Measurements from ENCODE around the gene KCTD14. TPM values are rescaled to one million over a fixed set of nuclear protein-coding genes. Genes with fewer than 3 reads are reported as not detected.
"Not testable (repeated sequence)": the region's sequence is repeated elsewhere in the genome, so short reads cannot be mapped to it uniquely, and the experiment has no call there.

KCTD14 gene
- total and polyA plus RNA-seq, 2 experiments from 2014 or later, result 6.0 to 8.1 TPM

- Histone ChIP-seq H3K79me2 (no peaks in the 10 kb centered on the region), H3K4me3 (no peak overlapping the region), H3K27me3 (no peaks in the 10 kb centered on the region), H3K4me1 (ENCODE audit: insufficient read depth) (peaks cover 8% of the 10 kb centered on the region), H3K4me2 (no peak overlapping the region), H2AFZ (no peak overlapping the region), H3K27ac (peak overlapping the region; percentile 85), H3K9me3 (ENCODE audit: low read depth) (no peaks in the 10 kb centered on the region), H3K9me2 (replicated peaks; ENCODE audit: insufficient read depth) (no peaks in the 10 kb centered on the region), H3K36me3 (replicated peaks; ENCODE audit: insufficient read depth, low read depth) (no peaks in the 10 kb centered on the region), H4K20me1 (ENCODE audit: insufficient read depth, poor library complexity, severe bottlenecking) (no peaks in the 10 kb centered on the region)
- WGBS (ENCODE audit: low lambda C conversion rate, missing lambda C conversion rate), result 96% methylated on average over 3 of the region's 3 CpGs
- DNase-seq (ENCODE audit: low spot score), result no peak
- TF ChIP-seq EZH2phosphoT487 (IDR thresholded peaks at IDR 0.05; ENCODE audit: low read depth, severe bottlenecking, unreplicated experiment) (no peak), EZH2 (IDR thresholded peaks at IDR 0.05; ENCODE audit: borderline replicate concordance) (no peak), CTCF (IDR thresholded peaks at IDR 0.05; ENCODE audit: poor library complexity) (no peak)
Measured at GRCh38 chr11:78031629-78032028, 8.6 kb upstream of the KCTD14 start.

GRCh38 chr11:78030429-78031325 is 7.6 kb upstream of the KCTD14 start:
- H3K9me2 ChIP-seq (replicated peaks; ENCODE audit: insufficient read depth), result no peaks in the 10 kb centered on the region
- H3K4me1 ChIP-seq (ENCODE audit: insufficient read depth), result peaks cover 8% of the 10 kb centered on the region
- no peaks in the 10 kb centered on the region for H3K9me3 ChIP-seq (ENCODE audit: low read depth)
- TF ChIP-seq EZH2 (IDR thresholded peaks at IDR 0.05; ENCODE audit: borderline replicate concordance), result no peak
- H3K27me3 ChIP-seq, result no peaks in the 10 kb centered on the region
- no peaks in the 10 kb centered on the region for H4K20me1 ChIP-seq (ENCODE audit: insufficient read depth, poor library complexity, severe bottlenecking)
- 47% methylated on average over 7 of the region's 7 CpGs for WGBS (ENCODE audit: low lambda C conversion rate, missing lambda C conversion rate)
- no peak overlapping the region for H2AFZ ChIP-seq
- H3K4me2 ChIP-seq, result peak overlapping the region; percentile 15
- H3K27ac ChIP-seq, result peak overlapping the region; percentile 85
- H3K4me3 ChIP-seq, result no peak overlapping the region
- no peaks in the 10 kb centered on the region for H3K79me2 ChIP-seq
- DNase-seq (ENCODE audit: low spot score), result peak; percentile 78
- no peaks in the 10 kb centered on the region for H3K36me3 ChIP-seq (replicated peaks; ENCODE audit: insufficient read depth, low read depth)

- not testable (repeated sequence) for H3K4me1 ChIP-seq (ENCODE audit: insufficient read depth); H3K36me3 ChIP-seq (replicated peaks; ENCODE audit: insufficient read depth, low read depth); H3K27me3 ChIP-seq; H4K20me1 ChIP-seq (ENCODE audit: insufficient read depth, poor library complexity, severe bottlenecking); H3K4me3 ChIP-seq; H3K27ac ChIP-seq; DNase-seq (ENCODE audit: low spot score); H3K9me3 ChIP-seq (ENCODE audit: low read depth); H3K4me2 ChIP-seq; H3K9me2 ChIP-seq (replicated peaks; ENCODE audit: insufficient read depth); H2AFZ ChIP-seq; H3K79me2 ChIP-seq
- 88% methylated on average over 9 of the region's 9 CpGs for WGBS (ENCODE audit: low lambda C conversion rate, missing lambda C conversion rate)
Measured at GRCh38 chr11:78028423-78028822, 5.3 kb upstream of the KCTD14 start.

- TF ChIP-seq CTCF (IDR thresholded peaks at IDR 0.05; ENCODE audit: poor library complexity), result no peak
- TF ChIP-seq EZH2 (IDR thresholded peaks at IDR 0.05; ENCODE audit: borderline replicate concordance), result no peak
- no peak for TF ChIP-seq EZH2phosphoT487 (IDR thresholded peaks at IDR 0.05; ENCODE audit: low read depth, severe bottlenecking, unreplicated experiment)
- WGBS (ENCODE audit: low lambda C conversion rate, missing lambda C conversion rate), result 89% methylated on average over 2 of the region's 2 CpGs
Measured at GRCh38 chr11:78027759-78028158, 4.7 kb upstream of the KCTD14 start.

More at GRCh38 chr11:78027759-78028158, 4.7 kb upstream of the KCTD14 start:
- H3K9me3 ChIP-seq (ENCODE audit: low read depth), result no peaks in the 10 kb centered on the region
- H4K20me1 ChIP-seq (ENCODE audit: insufficient read depth, poor library complexity, severe bottlenecking), result no peaks in the 10 kb centered on the region
- no peak overlapping the region for H2AFZ ChIP-seq
- no peak overlapping the region for H3K27ac ChIP-seq
- H3K36me3 ChIP-seq (replicated peaks; ENCODE audit: insufficient read depth, low read depth), result no peaks in the 10 kb centered on the region
- no peak for DNase-seq (ENCODE audit: low spot score)
- peaks cover 8% of the 10 kb centered on the region for H3K4me1 ChIP-seq (ENCODE audit: insufficient read depth)
- no peaks in the 10 kb centered on the region for H3K9me2 ChIP-seq (replicated peaks; ENCODE audit: insufficient read depth)
- H3K79me2 ChIP-seq, result no peaks in the 10 kb centered on the region
- H3K4me3 ChIP-seq, result no peak overlapping the region
- H3K4me2 ChIP-seq, result no peak overlapping the region
- H3K27me3 ChIP-seq, result no peaks in the 10 kb centered on the region
